Measurements from ENCODE around the gene VPREB3.

DNA sequence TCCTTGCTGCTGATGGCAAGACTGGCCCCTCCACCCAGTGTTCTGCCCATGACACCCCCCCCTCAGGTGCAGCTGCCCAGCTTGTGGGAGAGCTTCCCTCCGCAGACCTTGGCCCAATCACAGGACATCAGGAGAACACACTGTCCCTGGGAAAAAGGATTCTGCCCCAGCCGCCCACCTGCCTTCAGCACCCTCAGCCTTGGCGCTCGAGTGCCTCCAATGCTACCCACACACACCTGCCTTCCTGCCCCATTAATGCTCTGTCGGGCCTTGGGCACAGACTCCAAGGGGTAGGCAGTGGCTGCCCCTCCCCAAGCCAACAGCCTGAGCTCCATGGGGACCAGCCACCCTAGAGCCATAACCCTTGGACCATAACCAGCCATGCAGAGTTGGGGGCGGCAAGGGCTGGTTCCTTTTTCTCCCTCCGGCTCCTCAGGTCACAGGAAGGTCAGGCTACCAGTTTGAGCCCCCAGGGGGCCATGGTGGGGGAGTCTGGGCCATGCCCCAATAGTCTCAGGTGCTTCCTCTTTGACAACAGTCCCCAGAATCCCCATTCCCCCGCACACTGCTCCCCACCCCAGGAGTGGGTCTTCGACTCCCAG, 2.0 kb downstream of the VPREB3 start:
- TF ChIP-seq CTCF (IDR thresholded peaks at IDR 0.05) (no peak), POLR2A (IDR thresholded peaks at IDR 0.05) (no peak)
